Neural cell (in vitro differentiated cells): ENCODE data around the gene SEC23IP. TPM values are rescaled to one million over a fixed set of nuclear protein-coding genes. Genes with fewer than 3 reads are reported as not detected.

ENCODE experiments used
- H2AFZ ChIP-seq: fragments of 200-600, 300-800 bp; sonication (generic), shearing (Covaris generic); 2 replicates; pipeline ENCODE4 v1.6.0; 2014; ENCODE audit warnings: low read depth, mild to moderate bottlenecking, antibody characterized with exemption, low read length, moderate library complexity
- H3F3A ChIP-seq: fragments of 200-600 bp; shearing (Covaris generic); 2 replicates; pipeline ENCODE4 v1.6.1; 2016; ENCODE audit warnings: mild to moderate bottlenecking, moderate library complexity, mixed read lengths, antibody characterized with exemption, low read length; ENCODE audit not compliant: insufficient read depth, poor library complexity, severe bottlenecking
- H3K27ac ChIP-seq: fragments of 200-600, 300-800 bp; sonication (generic), shearing (Covaris generic); 2 replicates; pipeline ENCODE4 v1.5.1; 2014; ENCODE audit warnings: mild to moderate bottlenecking, low read length, moderate library complexity
- H3K27me3 ChIP-seq: fragments of 300-800, 200-600 bp; sonication (generic), shearing (Covaris generic); 2 replicates; pipeline ENCODE4 v1.6.0; 2014; ENCODE audit warnings: mild to moderate bottlenecking, low read depth, low read length, moderate library complexity; ENCODE audit not compliant: insufficient read depth
- H3K36me3 ChIP-seq: fragments of 300-800, 200-600 bp; sonication (generic), shearing (Covaris generic); 2 replicates; pipeline ENCODE4 v1.5.1; 2014; ENCODE audit warnings: mild to moderate bottlenecking, antibody characterized with exemption, low read length, moderate library complexity; ENCODE audit not compliant: insufficient read depth
- H3K4me2 ChIP-seq: fragments of 300-800, 200-600 bp; sonication (generic), shearing (Covaris generic); 2 replicates; pipeline ENCODE4 v1.6.0; 2014; ENCODE audit warnings: mild to moderate bottlenecking, low read length
- H3K4me3 ChIP-seq: fragments of 300-800, 200-600 bp; sonication (generic), shearing (Covaris generic); 2 replicates; pipeline ENCODE4 v1.5.1; 2014; ENCODE audit warnings: mild to moderate bottlenecking, low read length, moderate library complexity
- H3K79me2 ChIP-seq: fragments of 200-600 bp; shearing (Covaris generic); replicated peaks from 2 replicates; pipeline ENCODE4 v1.6.0; 2014; ENCODE audit warnings: mild to moderate bottlenecking, low read length, moderate library complexity; ENCODE audit not compliant: insufficient read depth
- H3K9ac ChIP-seq: fragments of 300-800, 200-600 bp; sonication (generic), shearing (Covaris generic); 2 replicates; pipeline ENCODE4 v1.6.1; 2016; ENCODE audit warnings: mild to moderate bottlenecking, low read length, mixed read lengths
- H3K9me2 ChIP-seq: fragments of 200-600 bp; shearing (Covaris generic); 2 replicates; pipeline ENCODE4 v1.6.1; 2016; ENCODE audit warnings: mild to moderate bottlenecking, low read length, mixed read lengths; ENCODE audit not compliant: insufficient read depth
- H3K9me3 ChIP-seq: fragments of 200-600, 300-800 bp; sonication (generic), shearing (Covaris generic); 2 replicates; pipeline ENCODE4 v1.6.1; 2016; ENCODE audit warnings: mild to moderate bottlenecking, mixed run types, low read length, moderate library complexity, mixed read lengths
- H4K20me1 ChIP-seq: fragments of 200-600 bp; shearing (Covaris generic); 2 replicates; pipeline ENCODE4 v1.6.1; 2016; ENCODE audit warnings: mild to moderate bottlenecking, mixed run types; ENCODE audit not compliant: insufficient read depth
- EP300 ChIP-seq: fragments of 450-650 bp; conservative IDR thresholded peaks from 2 replicates; pipeline ENCODE4 v1.6.1; 2014; ENCODE audit warnings: antibody characterized with exemption, mild to moderate bottlenecking, moderate library complexity; ENCODE audit not compliant: poor library complexity, severe bottlenecking
- EZH2 ChIP-seq: fragments of 200-600, 300-800 bp; shearing (Covaris generic), sonication (generic); IDR thresholded peaks from 2 replicates; pipeline ENCODE4 v1.6.1; 2014; ENCODE audit warnings: antibody characterized with exemption, low read length, borderline replicate concordance, mild to moderate bottlenecking; ENCODE audit not compliant: insufficient read depth, poor library complexity, severe bottlenecking
- MXI1 ChIP-seq: fragments of 450-650 bp; conservative IDR thresholded peaks from 2 replicates; pipeline ENCODE4 v1.6.1; 2014; ENCODE audit warnings: antibody characterized with exemption, mild to moderate bottlenecking; ENCODE audit not compliant: poor library complexity, severe bottlenecking
- POLR2AphosphoS5 ChIP-seq: IDR thresholded peaks from 2 replicates; pipeline ENCODE4 v1.6.1; 2012
- RAD21 ChIP-seq: fragments of 450-650 bp; conservative IDR thresholded peaks from 2 replicates; pipeline ENCODE4 v1.6.1; 2014; ENCODE audit warnings: antibody characterized with exemption, mild to moderate bottlenecking, moderate library complexity
- SMC3 ChIP-seq: fragments of 450-650 bp; conservative IDR thresholded peaks from 2 replicates; pipeline ENCODE4 v1.6.1; 2014; ENCODE audit warnings: antibody characterized with exemption, mild to moderate bottlenecking, moderate library complexity; ENCODE audit not compliant: poor library complexity
- TAF1 ChIP-seq: IDR thresholded peaks from 2 replicates; pipeline ENCODE4 v1.6.1; 2012; ENCODE audit warnings: low read depth
- polyA plus RNA-seq: library from polyadenylated mRNA; depleted of rRNA; stranded (reverse); fragments of >200 nt; gene quantifications from 2 replicates; pipeline ENCODE4 v1.2.3, GENCODE V29; 2014
- TF ChIP-seq, protein P1 (sequence below): fragments of 450-650 bp; IDR thresholded peaks from 2 replicates; pipeline ENCODE4 v1.5.1; 2014; ENCODE audit warnings: antibody characterized with exemption, mild to moderate bottlenecking, moderate library complexity; ENCODE audit not compliant: poor library complexity, severe bottlenecking
- TF ChIP-seq, protein P2 (sequence below): IDR thresholded peaks from 2 replicates; pipeline ENCODE4 v1.6.1; 2012; ENCODE audit warnings: borderline replicate concordance

SEC23IP gene
- polyA plus RNA-seq, 1 donor from 2014 or later: 13.8 TPM

DNA sequence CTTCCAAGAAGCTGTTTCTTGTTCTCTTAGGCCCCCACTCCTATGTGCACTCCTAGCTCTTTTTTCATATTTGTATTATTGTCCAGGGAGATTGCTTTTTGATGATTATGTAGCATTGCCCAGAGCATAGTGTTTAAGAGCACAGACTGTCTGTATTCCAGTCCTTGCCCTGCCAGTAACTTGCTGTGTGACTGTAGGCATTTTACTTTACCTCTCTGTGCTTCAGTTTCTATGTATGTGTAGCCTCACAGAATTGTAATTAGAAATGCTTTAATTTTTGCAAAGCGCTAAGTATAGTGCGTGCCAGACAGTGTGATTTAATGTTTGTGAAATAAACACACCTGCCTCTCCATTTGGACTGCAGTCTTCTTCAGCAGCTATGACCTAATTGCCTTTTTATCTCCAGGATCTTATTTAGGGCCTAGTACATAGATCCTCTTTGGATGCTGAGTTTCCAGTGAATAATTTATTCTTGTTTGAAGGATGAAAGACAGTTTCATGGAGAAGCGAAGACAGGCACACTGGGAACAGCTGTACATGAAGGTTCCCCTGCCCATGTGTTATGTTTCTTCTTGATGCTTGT is 1.4 kb downstream of the SEC23IP start:
- Histone ChIP-seq H3K9me3 (no peaks in the 10 kb centered on the region), H3K27ac (no peak overlapping the region), H3K27me3 (no peaks in the 10 kb centered on the region), H3F3A (no peaks in the 10 kb centered on the region), H3K9ac (no peak overlapping the region), H3K36me3 (no peaks in the 10 kb centered on the region), H3K4me2 (peak overlapping the region; percentile 66), H2AFZ (no peak overlapping the region), H3K79me2 (peaks cover 26% of the 10 kb centered on the region), H3K9me2 (no peaks in the 10 kb centered on the region), H4K20me1 (no peaks in the 10 kb centered on the region), H3K4me3 (peak overlapping the region; percentile 82)
- TF ChIP-seq, protein P1, sequence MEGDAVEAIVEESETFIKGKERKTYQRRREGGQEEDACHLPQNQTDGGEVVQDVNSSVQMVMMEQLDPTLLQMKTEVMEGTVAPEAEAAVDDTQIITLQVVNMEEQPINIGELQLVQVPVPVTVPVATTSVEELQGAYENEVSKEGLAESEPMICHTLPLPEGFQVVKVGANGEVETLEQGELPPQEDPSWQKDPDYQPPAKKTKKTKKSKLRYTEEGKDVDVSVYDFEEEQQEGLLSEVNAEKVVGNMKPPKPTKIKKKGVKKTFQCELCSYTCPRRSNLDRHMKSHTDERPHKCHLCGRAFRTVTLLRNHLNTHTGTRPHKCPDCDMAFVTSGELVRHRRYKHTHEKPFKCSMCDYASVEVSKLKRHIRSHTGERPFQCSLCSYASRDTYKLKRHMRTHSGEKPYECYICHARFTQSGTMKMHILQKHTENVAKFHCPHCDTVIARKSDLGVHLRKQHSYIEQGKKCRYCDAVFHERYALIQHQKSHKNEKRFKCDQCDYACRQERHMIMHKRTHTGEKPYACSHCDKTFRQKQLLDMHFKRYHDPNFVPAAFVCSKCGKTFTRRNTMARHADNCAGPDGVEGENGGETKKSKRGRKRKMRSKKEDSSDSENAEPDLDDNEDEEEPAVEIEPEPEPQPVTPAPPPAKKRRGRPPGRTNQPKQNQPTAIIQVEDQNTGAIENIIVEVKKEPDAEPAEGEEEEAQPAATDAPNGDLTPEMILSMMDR: no peak
- no peak for TF ChIP-seq EP300
- no peak for TF ChIP-seq POLR2AphosphoS5
- no peak for TF ChIP-seq MXI1
- TF ChIP-seq SMC3: no peak
- TF ChIP-seq EZH2: no peak
- TF ChIP-seq, protein P2, sequence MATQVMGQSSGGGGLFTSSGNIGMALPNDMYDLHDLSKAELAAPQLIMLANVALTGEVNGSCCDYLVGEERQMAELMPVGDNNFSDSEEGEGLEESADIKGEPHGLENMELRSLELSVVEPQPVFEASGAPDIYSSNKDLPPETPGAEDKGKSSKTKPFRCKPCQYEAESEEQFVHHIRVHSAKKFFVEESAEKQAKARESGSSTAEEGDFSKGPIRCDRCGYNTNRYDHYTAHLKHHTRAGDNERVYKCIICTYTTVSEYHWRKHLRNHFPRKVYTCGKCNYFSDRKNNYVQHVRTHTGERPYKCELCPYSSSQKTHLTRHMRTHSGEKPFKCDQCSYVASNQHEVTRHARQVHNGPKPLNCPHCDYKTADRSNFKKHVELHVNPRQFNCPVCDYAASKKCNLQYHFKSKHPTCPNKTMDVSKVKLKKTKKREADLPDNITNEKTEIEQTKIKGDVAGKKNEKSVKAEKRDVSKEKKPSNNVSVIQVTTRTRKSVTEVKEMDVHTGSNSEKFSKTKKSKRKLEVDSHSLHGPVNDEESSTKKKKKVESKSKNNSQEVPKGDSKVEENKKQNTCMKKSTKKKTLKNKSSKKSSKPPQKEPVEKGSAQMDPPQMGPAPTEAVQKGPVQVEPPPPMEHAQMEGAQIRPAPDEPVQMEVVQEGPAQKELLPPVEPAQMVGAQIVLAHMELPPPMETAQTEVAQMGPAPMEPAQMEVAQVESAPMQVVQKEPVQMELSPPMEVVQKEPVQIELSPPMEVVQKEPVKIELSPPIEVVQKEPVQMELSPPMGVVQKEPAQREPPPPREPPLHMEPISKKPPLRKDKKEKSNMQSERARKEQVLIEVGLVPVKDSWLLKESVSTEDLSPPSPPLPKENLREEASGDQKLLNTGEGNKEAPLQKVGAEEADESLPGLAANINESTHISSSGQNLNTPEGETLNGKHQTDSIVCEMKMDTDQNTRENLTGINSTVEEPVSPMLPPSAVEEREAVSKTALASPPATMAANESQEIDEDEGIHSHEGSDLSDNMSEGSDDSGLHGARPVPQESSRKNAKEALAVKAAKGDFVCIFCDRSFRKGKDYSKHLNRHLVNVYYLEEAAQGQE: no peak
- TF ChIP-seq RAD21: no peak
- TF ChIP-seq TAF1: no peak

DNA sequence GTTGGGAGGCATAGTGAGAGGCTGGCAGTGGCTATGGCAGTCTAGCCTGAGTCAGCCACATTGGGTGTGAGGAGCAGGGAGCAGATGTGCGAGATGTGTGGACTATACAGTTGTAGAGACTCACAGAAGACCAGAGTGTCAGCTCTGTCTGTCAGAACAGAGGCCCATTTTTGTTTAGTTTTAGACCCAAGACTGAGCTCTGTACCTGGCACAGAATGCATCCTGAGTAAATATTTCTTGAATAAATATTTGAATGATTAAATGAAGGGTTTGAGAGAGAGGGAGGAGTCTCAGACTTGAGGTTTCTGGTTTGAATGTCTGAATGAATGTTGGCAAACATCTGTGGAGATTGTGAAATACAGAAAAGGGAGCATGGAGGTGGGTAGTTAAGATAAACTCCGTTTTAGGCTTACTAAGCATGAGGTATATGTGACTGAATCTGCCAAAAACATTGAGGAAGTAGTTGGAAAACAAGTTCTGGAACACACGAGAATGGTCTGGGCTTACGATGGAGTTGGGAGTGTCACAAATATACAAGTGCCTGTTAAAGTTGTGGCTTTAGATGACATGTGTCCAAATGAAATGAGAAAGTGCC is 3.6 kb downstream of the SEC23IP start:
- Histone ChIP-seq H3K9me3 (no peaks in the 10 kb centered on the region), H3K9me2 (no peaks in the 10 kb centered on the region), H3F3A (no peaks in the 10 kb centered on the region), H3K9ac (no peak overlapping the region), H3K4me3 (no peak overlapping the region), H3K4me2 (no peak overlapping the region), H2AFZ (no peak overlapping the region), H3K27me3 (no peaks in the 10 kb centered on the region), H4K20me1 (no peaks in the 10 kb centered on the region), H3K36me3 (no peaks in the 10 kb centered on the region), H3K27ac (no peak overlapping the region), H3K79me2 (peaks cover 36% of the 10 kb centered on the region)
- no peak for TF ChIP-seq RAD21
- no peak for TF ChIP-seq TAF1
- TF ChIP-seq POLR2AphosphoS5: no peak
- no peak for TF ChIP-seq EZH2
- TF ChIP-seq, protein P2: no peak
- TF ChIP-seq, protein P1: no peak
- TF ChIP-seq SMC3: no peak
- TF ChIP-seq EP300: no peak
- TF ChIP-seq MXI1: no peak
